HEK293 (cell line): Measurements from ENCODE around the gene AASDH.

Experiments
- CTCF ChIA-PET: fragments of 350-600 bp; formaldehyde crosslinking; extraction: SDS; loops from one replicate; lab custom pipeline; 2021; ENCODE audit warnings: antibody characterized with exemption; lab: Yijun Ruan, JAX
- POLR2A ChIA-PET: fragments of 300-600 bp; formaldehyde crosslinking; extraction: SDS; loops from one replicate; lab custom pipeline; 2020; ENCODE audit warnings: antibody characterized with exemption, inconsistent platforms; lab: Yijun Ruan, JAX
- H3K27ac ChIP-seq: fragments of 200-500 bp; sonication (Bioruptor generic); 2 replicates; pipeline ENCODE4 v1.5.1; 2014; ENCODE audit warnings: low read depth, low read length, control low read depth, inconsistent platforms; ENCODE audit errors: extremely low read depth
- H3K36me3 ChIP-seq, 2 experiments: fragments of 200-500 bp in 1 of 2; sonication (Bioruptor generic) in 1 of 2; 1 replicate in 1 of 2; 2 replicates in 1 of 2; pipeline ENCODE4 v1.5.1; 2014 to 2017; ENCODE audit warnings: inconsistent platforms in 2 of 2, low read length in 2 of 2; ENCODE audit not compliant: control insufficient read depth in 2 of 2, insufficient read depth in 1 of 2
- H3K4me1 ChIP-seq: fragments of 200-500 bp; sonication (Bioruptor generic); 2 replicates; pipeline ENCODE4 v1.5.1; 2014; ENCODE audit warnings: mild to moderate bottlenecking, low read length, inconsistent platforms; ENCODE audit not compliant: control insufficient read depth, insufficient read depth
- H3K4me3 ChIP-seq: 2 replicates; pipeline ENCODE4 v1.5.1; 2011; ENCODE audit warnings: low read depth, mild to moderate bottlenecking, control low read depth, low read length, moderate library complexity
- H3K9me3 ChIP-seq: fragments of 200-500 bp; sonication (Bioruptor generic); 2 replicates; pipeline ENCODE4 v1.5.1; 2014; ENCODE audit warnings: low read depth, low read length, inconsistent platforms; ENCODE audit not compliant: control insufficient read depth, insufficient read depth
- EGR2 ChIP-seq: fragments of 450-650 bp; formaldehyde crosslinking; IDR thresholded peaks from 2 replicates; pipeline ENCODE4 v1.5.1; 2016; ENCODE audit warnings: low read depth, missing biosample characterization, missing genetic modification characterization
- HOXA7 ChIP-seq: sonication (generic); formaldehyde crosslinking; IDR thresholded peaks from 2 replicates; pipeline ENCODE4 v1.8.1; 2022; ENCODE audit warnings: missing genetic modification reagents, borderline replicate concordance
- OSR2 ChIP-seq: fragments of 450-650 bp; formaldehyde crosslinking; IDR thresholded peaks from 2 replicates; pipeline ENCODE4 v1.5.1; 2016; ENCODE audit warnings: missing biosample characterization, missing genetic modification characterization
- ZBTB1 ChIP-seq: fragments of 450-650 bp; formaldehyde crosslinking; IDR thresholded peaks from 2 replicates; pipeline ENCODE4 v1.5.1; 2016; ENCODE audit warnings: missing biosample characterization, missing genetic modification characterization
- ZFP69B ChIP-seq: fragments of 450-650 bp; formaldehyde crosslinking; IDR thresholded peaks from 2 replicates; pipeline ENCODE4 v1.5.1; 2016; ENCODE audit warnings: missing biosample characterization, missing genetic modification characterization
- ZNF214 ChIP-seq: fragments of 450-650 bp; formaldehyde crosslinking; IDR thresholded peaks from 2 replicates; pipeline ENCODE4 v1.5.1; 2017; ENCODE audit warnings: missing biosample characterization, mild to moderate bottlenecking, missing genetic modification characterization, borderline replicate concordance
- ZNF221 ChIP-seq: fragments of 450-650 bp; formaldehyde crosslinking; IDR thresholded peaks from 2 replicates; pipeline ENCODE4 v1.5.1; 2017; ENCODE audit warnings: missing biosample characterization, missing genetic modification characterization, borderline replicate concordance
- ZNF302 ChIP-seq: fragments of 450-650 bp; formaldehyde crosslinking; IDR thresholded peaks from 2 replicates; pipeline ENCODE4 v1.5.1; 2016; ENCODE audit warnings: missing biosample characterization, missing genetic modification characterization, low read depth
- ZNF426 ChIP-seq: fragments of 450-650 bp; formaldehyde crosslinking; IDR thresholded peaks from 2 replicates; pipeline ENCODE4 v1.5.1; 2017; ENCODE audit warnings: missing biosample characterization, missing genetic modification characterization, mild to moderate bottlenecking, inconsistent platforms, moderate library complexity
- ZNF596 ChIP-seq: fragments of 450-650 bp; IDR thresholded peaks from 2 replicates; pipeline ENCODE4 v1.5.0; 2018; ENCODE audit warnings: missing biosample characterization, mild to moderate bottlenecking, missing genetic modification characterization, moderate library complexity
- TF ChIP-seq, protein P1 (sequence below): fragments of 450-650 bp; formaldehyde crosslinking; conservative IDR thresholded peaks from 2 replicates; pipeline ENCODE4 v1.5.1; 2016; ENCODE audit warnings: low read depth, missing biosample characterization, missing genetic modification characterization
- TF ChIP-seq, protein P2 (sequence below): fragments of 450-650 bp; formaldehyde crosslinking; IDR thresholded peaks from 2 replicates; pipeline ENCODE4 v1.5.1; 2016; ENCODE audit warnings: missing biosample characterization, missing genetic modification characterization
- TF ChIP-seq, protein P3 (sequence below): IDR thresholded peaks from 2 replicates; pipeline ENCODE4 v1.6.1; 2011; ENCODE audit warnings: mild to moderate bottlenecking, low read depth, low read length, borderline replicate concordance
- TF ChIP-seq, protein P4 (sequence below): fragments of 450-650 bp; formaldehyde crosslinking; IDR thresholded peaks from 2 replicates; pipeline ENCODE4 v1.5.1; 2016; ENCODE audit warnings: missing biosample characterization, missing genetic modification characterization
- TF ChIP-seq, protein P5 (sequence below): fragments of 450-650 bp; formaldehyde crosslinking; IDR thresholded peaks from 2 replicates; pipeline ENCODE4 v1.5.1; 2016; ENCODE audit warnings: missing biosample characterization, missing genetic modification characterization, low read depth
- TF ChIP-seq, protein P6 (sequence below): fragments of 450-650 bp; formaldehyde crosslinking; IDR thresholded peaks from 2 replicates; pipeline ENCODE4 v1.5.1; 2016; ENCODE audit warnings: missing biosample characterization, missing genetic modification characterization
- TF ChIP-seq, protein P7 (sequence below): fragments of 450-650 bp; formaldehyde crosslinking; IDR thresholded peaks from 2 replicates; pipeline ENCODE4 v1.5.1; 2016; ENCODE audit warnings: missing biosample characterization, missing genetic modification characterization, borderline replicate concordance

Gene AASDH

DNA sequence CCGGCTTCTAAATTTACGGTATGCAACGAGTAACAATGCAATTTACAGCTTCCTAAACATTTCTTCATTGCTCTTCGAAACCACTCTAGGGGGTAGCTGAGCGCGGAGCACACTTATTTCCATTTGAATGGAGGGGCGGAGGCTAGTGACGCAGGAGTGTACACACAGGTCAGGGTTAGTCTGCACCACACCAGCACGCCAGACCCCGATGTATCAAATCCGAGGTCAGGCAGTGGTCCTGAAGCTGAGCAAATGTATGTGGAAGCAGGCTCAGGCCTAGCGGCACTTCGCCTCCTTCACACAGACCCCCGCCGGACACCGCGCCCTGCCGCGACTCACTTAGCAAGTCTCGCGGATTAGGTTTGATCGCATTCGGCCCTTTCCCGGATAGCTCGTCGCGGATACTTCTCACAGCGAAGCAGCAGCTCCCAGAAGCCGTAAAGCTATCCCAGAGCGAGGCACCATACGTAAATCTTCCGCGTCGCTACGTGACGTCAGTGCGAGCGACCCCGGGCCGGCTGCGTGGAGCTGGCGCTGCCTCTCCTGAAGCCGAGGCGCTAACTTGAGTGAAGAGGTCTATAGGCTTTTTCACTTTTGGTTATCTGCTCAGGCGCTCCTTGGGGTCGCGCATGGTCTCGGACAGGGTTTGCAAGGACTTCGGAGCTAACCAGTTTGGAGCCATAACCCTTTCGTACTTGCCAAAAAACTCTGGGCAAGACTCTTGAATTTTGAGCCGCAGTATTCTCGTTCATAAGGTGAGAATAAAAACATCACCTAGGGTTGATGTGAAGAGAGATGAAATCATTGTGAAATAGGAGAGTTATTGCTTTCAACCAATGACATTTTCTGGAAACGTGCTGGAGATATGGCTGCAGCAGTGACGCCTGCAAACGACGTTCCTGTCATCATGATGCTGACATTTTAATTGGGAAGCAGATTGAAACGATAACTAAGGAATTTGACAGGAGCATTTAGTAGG lies at the start of gene AASDH (continued):
- TF ChIP-seq, protein P1, sequence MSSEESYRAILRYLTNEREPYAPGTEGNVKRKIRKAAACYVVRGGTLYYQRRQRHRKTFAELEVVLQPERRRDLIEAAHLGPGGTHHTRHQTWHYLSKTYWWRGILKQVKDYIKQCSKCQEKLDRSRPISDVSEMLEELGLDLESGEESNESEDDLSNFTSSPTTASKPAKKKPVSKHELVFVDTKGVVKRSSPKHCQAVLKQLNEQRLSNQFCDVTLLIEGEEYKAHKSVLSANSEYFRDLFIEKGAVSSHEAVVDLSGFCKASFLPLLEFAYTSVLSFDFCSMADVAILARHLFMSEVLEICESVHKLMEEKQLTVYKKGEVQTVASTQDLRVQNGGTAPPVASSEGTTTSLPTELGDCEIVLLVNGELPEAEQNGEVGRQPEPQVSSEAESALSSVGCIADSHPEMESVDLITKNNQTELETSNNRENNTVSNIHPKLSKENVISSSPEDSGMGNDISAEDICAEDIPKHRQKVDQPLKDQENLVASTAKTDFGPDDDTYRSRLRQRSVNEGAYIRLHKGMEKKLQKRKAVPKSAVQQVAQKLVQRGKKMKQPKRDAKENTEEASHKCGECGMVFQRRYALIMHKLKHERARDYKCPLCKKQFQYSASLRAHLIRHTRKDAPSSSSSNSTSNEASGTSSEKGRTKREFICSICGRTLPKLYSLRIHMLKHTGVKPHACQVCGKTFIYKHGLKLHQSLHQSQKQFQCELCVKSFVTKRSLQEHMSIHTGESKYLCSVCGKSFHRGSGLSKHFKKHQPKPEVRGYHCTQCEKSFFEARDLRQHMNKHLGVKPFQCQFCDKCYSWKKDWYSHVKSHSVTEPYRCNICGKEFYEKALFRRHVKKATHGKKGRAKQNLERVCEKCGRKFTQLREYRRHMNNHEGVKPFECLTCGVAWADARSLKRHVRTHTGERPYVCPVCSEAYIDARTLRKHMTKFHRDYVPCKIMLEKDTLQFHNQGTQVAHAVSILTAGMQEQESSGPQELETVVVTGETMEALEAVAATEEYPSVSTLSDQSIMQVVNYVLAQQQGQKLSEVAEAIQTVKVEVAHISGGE (tag by site-specific recombination) = peak; percentile 43
- TF ChIP-seq EGR2 (tag by site-specific recombination) = no peak
- TF ChIP-seq, protein P2, sequence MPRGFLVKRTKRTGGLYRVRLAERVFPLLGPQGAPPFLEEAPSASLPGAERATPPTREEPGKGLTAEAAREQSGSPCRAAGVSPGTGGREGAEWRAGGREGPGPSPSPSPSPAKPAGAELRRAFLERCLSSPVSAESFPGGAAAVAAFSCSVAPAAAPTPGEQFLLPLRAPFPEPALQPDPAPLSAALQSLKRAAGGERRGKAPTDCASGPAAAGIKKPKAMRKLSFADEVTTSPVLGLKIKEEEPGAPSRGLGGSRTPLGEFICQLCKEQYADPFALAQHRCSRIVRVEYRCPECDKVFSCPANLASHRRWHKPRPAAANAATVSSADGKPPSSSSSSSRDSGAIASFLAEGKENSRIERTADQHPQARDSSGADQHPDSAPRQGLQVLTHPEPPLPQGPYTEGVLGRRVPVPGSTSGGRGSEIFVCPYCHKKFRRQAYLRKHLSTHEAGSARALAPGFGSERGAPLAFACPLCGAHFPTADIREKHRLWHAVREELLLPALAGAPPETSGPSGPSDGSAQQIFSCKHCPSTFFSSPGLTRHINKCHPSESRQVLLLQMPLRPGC (tag by site-specific recombination) = 0 out of 2 replicates have a peak, but pooled peaks have one; percentile 45

DNA sequence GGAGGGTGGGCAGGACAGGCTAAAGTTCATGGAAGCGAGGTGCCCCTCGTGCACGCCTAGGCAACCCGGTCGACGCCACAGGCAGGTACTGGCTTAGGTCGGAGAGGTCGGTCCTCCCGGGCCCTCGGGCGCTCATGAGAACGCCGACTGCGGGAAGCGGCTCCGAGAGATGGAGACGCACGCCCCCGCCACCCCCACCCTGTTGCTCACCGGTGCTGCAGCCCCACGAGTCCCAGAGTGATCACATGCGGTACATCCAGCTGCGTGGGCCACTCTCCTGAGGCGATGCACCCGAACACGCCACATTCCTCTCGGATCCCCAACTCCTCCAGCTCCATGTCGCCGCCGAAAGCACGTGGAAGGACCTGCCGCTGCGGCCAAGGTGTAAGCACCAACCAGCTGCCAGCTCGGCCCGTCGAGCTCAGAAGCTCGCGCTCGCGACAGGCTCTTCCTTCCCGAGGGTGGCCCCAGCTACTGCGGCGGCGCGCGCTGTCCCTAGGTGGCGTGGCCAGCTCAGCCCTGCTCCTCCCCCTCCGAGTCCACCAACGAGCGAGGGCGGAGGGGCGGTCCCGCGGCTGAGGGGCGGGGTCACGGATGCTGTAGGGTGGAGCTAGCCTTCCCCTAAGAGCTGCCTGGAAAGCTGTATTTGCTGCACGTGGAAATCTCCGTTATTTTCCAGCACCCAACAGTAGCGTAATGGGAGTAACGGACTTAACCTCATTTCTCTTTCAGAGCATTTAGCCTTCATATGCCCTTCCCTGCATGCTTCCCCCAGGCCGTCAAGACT lies 48.0 kb upstream of the AASDH start, which contains the start of gene PPAT:
Gene PPAT, minus strand, starts transcription at position 476 of the 787 bp plus-strand sequence. Its CDS starts 138 bp downstream, at position 338.
- Histone ChIP-seq H3K27ac (peak within 1 kb of the TSS; percentile 69), H3K4me1 (no peaks in the 10 kb centered on the region), H3K9me3 (no peaks in the 10 kb centered on the region), H3K4me3 (peak within 1 kb of the TSS; percentile 80), H3K36me3 (peaks cover 0 to 9% of the 10 kb centered on the region in 2 experiments; a peak in 2 of 3 replicates)
- ChIA-PET CTCF (interaction anchor here (0.5 to 3.3 kb wide), 5 partner anchors 11 to 541 kb away, joined by 3 to 19 read pairs (median 6); no protein-coding TSS in a partner anchor), POLR2A (interaction anchor here (0.6 to 3.9 kb wide), 13 partner anchors 9 to 543 kb away, joined by 3 to 52 read pairs (median 5); partner anchors contain the start of genes AASDH, NOA1 and POLR2B)
- TF ChIP-seq, protein P3, sequence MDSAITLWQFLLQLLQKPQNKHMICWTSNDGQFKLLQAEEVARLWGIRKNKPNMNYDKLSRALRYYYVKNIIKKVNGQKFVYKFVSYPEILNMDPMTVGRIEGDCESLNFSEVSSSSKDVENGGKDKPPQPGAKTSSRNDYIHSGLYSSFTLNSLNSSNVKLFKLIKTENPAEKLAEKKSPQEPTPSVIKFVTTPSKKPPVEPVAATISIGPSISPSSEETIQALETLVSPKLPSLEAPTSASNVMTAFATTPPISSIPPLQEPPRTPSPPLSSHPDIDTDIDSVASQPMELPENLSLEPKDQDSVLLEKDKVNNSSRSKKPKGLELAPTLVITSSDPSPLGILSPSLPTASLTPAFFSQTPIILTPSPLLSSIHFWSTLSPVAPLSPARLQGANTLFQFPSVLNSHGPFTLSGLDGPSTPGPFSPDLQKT = no peak
- TF ChIP-seq ZNF214 (tag by site-specific recombination) (no peak), OSR2 (peak; percentile 68), ZNF426 (tag by site-specific recombination) (no peak), ZNF221 (tag by site-specific recombination) (no peak), ZFP69B (tag by site-specific recombination) (peak; percentile 25; the same call in 1 of the 2 replicates), HOXA7 (CRISPR knock-in tag) (no peak), ZNF302 (tag by site-specific recombination) (no peak), ZBTB1 (tag by site-specific recombination) (no peak), ZNF596 (tag by site-specific recombination) (no peak)
- TF ChIP-seq, protein P4, sequence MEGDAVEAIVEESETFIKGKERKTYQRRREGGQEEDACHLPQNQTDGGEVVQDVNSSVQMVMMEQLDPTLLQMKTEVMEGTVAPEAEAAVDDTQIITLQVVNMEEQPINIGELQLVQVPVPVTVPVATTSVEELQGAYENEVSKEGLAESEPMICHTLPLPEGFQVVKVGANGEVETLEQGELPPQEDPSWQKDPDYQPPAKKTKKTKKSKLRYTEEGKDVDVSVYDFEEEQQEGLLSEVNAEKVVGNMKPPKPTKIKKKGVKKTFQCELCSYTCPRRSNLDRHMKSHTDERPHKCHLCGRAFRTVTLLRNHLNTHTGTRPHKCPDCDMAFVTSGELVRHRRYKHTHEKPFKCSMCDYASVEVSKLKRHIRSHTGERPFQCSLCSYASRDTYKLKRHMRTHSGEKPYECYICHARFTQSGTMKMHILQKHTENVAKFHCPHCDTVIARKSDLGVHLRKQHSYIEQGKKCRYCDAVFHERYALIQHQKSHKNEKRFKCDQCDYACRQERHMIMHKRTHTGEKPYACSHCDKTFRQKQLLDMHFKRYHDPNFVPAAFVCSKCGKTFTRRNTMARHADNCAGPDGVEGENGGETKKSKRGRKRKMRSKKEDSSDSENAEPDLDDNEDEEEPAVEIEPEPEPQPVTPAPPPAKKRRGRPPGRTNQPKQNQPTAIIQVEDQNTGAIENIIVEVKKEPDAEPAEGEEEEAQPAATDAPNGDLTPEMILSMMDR (tag by site-specific recombination) = peak; percentile 76; the same call in 1 of the 2 replicates
- TF ChIP-seq, protein P5, sequence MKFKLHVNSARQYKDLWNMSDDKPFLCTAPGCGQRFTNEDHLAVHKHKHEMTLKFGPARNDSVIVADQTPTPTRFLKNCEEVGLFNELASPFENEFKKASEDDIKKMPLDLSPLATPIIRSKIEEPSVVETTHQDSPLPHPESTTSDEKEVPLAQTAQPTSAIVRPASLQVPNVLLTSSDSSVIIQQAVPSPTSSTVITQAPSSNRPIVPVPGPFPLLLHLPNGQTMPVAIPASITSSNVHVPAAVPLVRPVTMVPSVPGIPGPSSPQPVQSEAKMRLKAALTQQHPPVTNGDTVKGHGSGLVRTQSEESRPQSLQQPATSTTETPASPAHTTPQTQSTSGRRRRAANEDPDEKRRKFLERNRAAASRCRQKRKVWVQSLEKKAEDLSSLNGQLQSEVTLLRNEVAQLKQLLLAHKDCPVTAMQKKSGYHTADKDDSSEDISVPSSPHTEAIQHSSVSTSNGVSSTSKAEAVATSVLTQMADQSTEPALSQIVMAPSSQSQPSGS (tag by site-specific recombination) = no peak
- TF ChIP-seq, protein P6, sequence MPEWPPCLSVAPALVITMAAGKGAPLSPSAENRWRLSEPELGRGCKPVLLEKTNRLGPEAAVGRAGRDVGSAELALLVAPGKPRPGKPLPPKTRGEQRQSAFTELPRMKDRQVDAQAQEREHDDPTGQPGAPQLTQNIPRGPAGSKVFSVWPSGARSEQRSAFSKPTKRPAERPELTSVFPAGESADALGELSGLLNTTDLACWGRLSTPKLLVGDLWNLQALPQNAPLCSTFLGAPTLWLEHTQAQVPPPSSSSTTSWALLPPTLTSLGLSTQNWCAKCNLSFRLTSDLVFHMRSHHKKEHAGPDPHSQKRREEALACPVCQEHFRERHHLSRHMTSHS (tag by site-specific recombination) = no peak
- TF ChIP-seq, protein P7, sequence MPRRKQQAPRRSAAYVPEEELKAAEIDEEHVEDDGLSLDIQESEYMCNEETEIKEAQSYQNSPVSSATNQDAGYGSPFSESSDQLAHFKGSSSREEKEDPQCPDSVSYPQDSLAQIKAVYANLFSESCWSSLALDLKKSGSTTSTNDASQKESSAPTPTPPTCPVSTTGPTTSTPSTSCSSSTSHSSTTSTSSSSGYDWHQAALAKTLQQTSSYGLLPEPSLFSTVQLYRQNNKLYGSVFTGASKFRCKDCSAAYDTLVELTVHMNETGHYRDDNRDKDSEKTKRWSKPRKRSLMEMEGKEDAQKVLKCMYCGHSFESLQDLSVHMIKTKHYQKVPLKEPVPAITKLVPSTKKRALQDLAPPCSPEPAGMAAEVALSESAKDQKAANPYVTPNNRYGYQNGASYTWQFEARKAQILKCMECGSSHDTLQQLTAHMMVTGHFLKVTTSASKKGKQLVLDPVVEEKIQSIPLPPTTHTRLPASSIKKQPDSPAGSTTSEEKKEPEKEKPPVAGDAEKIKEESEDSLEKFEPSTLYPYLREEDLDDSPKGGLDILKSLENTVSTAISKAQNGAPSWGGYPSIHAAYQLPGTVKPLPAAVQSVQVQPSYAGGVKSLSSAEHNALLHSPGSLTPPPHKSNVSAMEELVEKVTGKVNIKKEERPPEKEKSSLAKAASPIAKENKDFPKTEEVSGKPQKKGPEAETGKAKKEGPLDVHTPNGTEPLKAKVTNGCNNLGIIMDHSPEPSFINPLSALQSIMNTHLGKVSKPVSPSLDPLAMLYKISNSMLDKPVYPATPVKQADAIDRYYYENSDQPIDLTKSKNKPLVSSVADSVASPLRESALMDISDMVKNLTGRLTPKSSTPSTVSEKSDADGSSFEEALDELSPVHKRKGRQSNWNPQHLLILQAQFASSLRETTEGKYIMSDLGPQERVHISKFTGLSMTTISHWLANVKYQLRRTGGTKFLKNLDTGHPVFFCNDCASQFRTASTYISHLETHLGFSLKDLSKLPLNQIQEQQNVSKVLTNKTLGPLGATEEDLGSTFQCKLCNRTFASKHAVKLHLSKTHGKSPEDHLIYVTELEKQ (tag by site-specific recombination) = no peak
